OCI-LY1 (cell line): ENCODE measurements around the gene APOC3.

Experiments
- H2AFZ ChIP-seq: fragments of 200-600 bp; sonication (generic), shearing (Covaris generic); 2 replicates; pipeline ENCODE4 v1.6.0; 2014; ENCODE audit warnings: antibody characterized with exemption, mild to moderate bottlenecking, low read length
- H3F3A ChIP-seq: fragments of 200-600 bp; sonication (generic), shearing (Covaris generic); 2 replicates; pipeline ENCODE4 v1.6.0; 2014; ENCODE audit warnings: mild to moderate bottlenecking, antibody characterized with exemption, low read length, moderate library complexity; ENCODE audit not compliant: insufficient read depth
- H3K27ac ChIP-seq: fragments of 200-600 bp; sonication (generic); 2 replicates; pipeline ENCODE4 v1.5.1; 2014; ENCODE audit warnings: low read length, mixed run types, mild to moderate bottlenecking, low read depth; ENCODE audit not compliant: poor library complexity, severe bottlenecking
- H3K27me3 ChIP-seq: fragments of 200-600 bp; sonication (generic); 2 replicates; pipeline ENCODE4 v1.6.0; 2014; ENCODE audit warnings: antibody characterized with exemption, mild to moderate bottlenecking, low read length, moderate library complexity; ENCODE audit not compliant: insufficient read depth
- H3K36me3 ChIP-seq: fragments of 200-600 bp; sonication (generic); 2 replicates; pipeline ENCODE4 v1.6.1; 2014; ENCODE audit warnings: mild to moderate bottlenecking, antibody characterized with exemption, low read length, moderate library complexity, mixed read lengths; ENCODE audit not compliant: insufficient read depth
- H3K4me1 ChIP-seq: fragments of 200-600 bp; sonication (generic); 2 replicates; pipeline ENCODE4 v1.5.1; 2014; ENCODE audit warnings: mild to moderate bottlenecking, low read length, moderate library complexity; ENCODE audit not compliant: insufficient read depth, severe bottlenecking
- H3K4me2 ChIP-seq: fragments of 200-600 bp; sonication (generic), shearing (Covaris generic); 2 replicates; pipeline ENCODE4 v1.6.1; 2014; ENCODE audit warnings: low read length
- H3K4me3 ChIP-seq: fragments of 200-600 bp; sonication (generic); 2 replicates; pipeline ENCODE4 v1.5.1; 2014; ENCODE audit warnings: low read length, low read depth, mild to moderate bottlenecking, mixed read lengths; ENCODE audit not compliant: poor library complexity, severe bottlenecking
- H3K79me2 ChIP-seq: fragments of 200-600 bp; shearing (Covaris generic); 2 replicates; pipeline ENCODE4 v1.6.1; 2016; ENCODE audit warnings: mixed run types, low read length, mixed read lengths; ENCODE audit not compliant: insufficient read depth
- H3K9ac ChIP-seq: fragments of 200-600 bp; sonication (generic), shearing (Covaris generic); 2 replicates; pipeline ENCODE4 v1.6.1; 2014; ENCODE audit warnings: mild to moderate bottlenecking, low read length, mixed read lengths
- H3K9me2 ChIP-seq: fragments of 200-600 bp; sonication (generic), shearing (Covaris generic); 2 replicates; pipeline ENCODE4 v1.6.1; 2014; ENCODE audit warnings: low read depth, mild to moderate bottlenecking, low read length, mixed read lengths
- H3K9me3 ChIP-seq: fragments of 200-600 bp; shearing (Covaris generic); 2 replicates; pipeline ENCODE4 v1.6.1; 2014; ENCODE audit warnings: low read length, mixed read lengths
- H4K20me1 ChIP-seq: fragments of 200-600 bp; sonication (generic), shearing (Covaris generic); 2 replicates; pipeline ENCODE4 v1.6.0; 2016; ENCODE audit warnings: mild to moderate bottlenecking, low read length; ENCODE audit not compliant: insufficient read depth
- EZH2 ChIP-seq: fragments of 200-600 bp; sonication (generic), shearing (Covaris generic); IDR thresholded peaks from 2 replicates; pipeline ENCODE4 v1.8.0; 2017; ENCODE audit warnings: borderline replicate concordance, mixed run types, mild to moderate bottlenecking, antibody characterized with exemption, low read length, moderate library complexity, mixed read lengths
- TF ChIP-seq, protein P1 (sequence below): fragments of 200-600 bp; sonication (generic), shearing (Covaris generic); IDR thresholded peaks from 2 replicates; pipeline ENCODE4 v1.5.1; 2017; ENCODE audit warnings: mild to moderate bottlenecking, antibody characterized with exemption, low read length, moderate library complexity, mixed read lengths

The APOC3 gene

GRCh38 chr11:116862185-116862584 is 32.5 kb downstream of the APOC3 start:
- Histone ChIP-seq H3K79me2 (no peaks in the 10 kb centered on the region), H3K27me3 (no peaks in the 10 kb centered on the region), H3K9me3 (no peaks in the 10 kb centered on the region), H2AFZ (no peak overlapping the region), H3K9ac (no peak overlapping the region), H3K4me3 (no peak overlapping the region), H3K9me2 (no peaks in the 10 kb centered on the region), H3K27ac (no peak overlapping the region), H3K4me1 (no peaks in the 10 kb centered on the region), H3K4me2 (no peak overlapping the region), H4K20me1 (no peaks in the 10 kb centered on the region), H3F3A (no peaks in the 10 kb centered on the region), H3K36me3 (peaks cover 87% of the 10 kb centered on the region)
- TF ChIP-seq, protein P1, sequence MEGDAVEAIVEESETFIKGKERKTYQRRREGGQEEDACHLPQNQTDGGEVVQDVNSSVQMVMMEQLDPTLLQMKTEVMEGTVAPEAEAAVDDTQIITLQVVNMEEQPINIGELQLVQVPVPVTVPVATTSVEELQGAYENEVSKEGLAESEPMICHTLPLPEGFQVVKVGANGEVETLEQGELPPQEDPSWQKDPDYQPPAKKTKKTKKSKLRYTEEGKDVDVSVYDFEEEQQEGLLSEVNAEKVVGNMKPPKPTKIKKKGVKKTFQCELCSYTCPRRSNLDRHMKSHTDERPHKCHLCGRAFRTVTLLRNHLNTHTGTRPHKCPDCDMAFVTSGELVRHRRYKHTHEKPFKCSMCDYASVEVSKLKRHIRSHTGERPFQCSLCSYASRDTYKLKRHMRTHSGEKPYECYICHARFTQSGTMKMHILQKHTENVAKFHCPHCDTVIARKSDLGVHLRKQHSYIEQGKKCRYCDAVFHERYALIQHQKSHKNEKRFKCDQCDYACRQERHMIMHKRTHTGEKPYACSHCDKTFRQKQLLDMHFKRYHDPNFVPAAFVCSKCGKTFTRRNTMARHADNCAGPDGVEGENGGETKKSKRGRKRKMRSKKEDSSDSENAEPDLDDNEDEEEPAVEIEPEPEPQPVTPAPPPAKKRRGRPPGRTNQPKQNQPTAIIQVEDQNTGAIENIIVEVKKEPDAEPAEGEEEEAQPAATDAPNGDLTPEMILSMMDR: no peak
- no peak for TF ChIP-seq EZH2

DNA sequence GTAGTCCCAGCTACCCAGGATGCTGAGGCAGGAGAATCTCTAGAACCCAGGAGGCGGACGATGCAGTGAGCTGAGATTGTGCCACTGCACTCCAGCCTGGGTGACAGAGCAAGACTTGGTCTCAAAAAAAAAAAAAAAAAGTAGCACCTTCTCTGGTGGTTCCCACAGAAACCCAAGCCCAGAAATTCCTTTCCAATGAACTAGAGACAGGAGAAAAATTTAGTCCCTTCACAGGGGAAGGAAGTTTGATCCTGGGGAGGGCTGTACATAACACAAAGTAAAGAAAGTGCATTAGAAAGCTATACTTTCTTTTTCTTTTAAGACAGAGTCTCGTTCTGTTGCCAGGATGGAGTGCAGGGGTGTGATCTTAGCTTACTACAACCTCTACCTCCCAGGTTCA is 33.2 kb downstream of the APOC3 start:
- Histone ChIP-seq H3K27me3 (no peaks in the 10 kb centered on the region), H3K4me1 (no peaks in the 10 kb centered on the region), H4K20me1 (no peaks in the 10 kb centered on the region), H3K4me2 (no peak overlapping the region), H3K36me3 (peaks cover 87% of the 10 kb centered on the region), H2AFZ (no peak overlapping the region), H3F3A (no peaks in the 10 kb centered on the region), H3K9ac (no peak overlapping the region), H3K9me3 (no peaks in the 10 kb centered on the region), H3K4me3 (no peak overlapping the region), H3K79me2 (no peaks in the 10 kb centered on the region), H3K9me2 (no peaks in the 10 kb centered on the region), H3K27ac (no peak overlapping the region)
- TF ChIP-seq EZH2: no peak
- TF ChIP-seq, protein P1: no peak

DNA sequence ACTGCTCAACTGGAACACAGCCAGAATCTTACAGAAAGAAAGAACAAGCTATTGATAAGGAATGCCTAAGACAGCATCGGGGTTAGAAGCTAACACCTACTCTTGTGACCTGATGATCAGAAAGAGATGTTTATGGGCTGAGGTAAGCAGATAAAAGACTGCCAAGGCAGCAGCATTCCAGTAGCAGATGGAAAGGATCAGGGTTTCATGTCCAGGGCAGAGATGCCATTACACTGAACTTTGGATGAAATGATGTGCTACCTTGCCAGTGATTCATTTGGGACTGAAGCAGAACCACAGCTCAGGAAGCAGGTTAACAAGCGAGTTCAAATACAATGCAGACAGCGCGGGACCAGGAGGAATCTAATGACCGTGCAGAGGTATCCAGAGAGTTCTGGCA is 34.8 kb downstream of the APOC3 start:
- H3K27me3 ChIP-seq: no peaks in the 10 kb centered on the region
- no peak overlapping the region for H3K9ac ChIP-seq
- H3K9me2 ChIP-seq: no peaks in the 10 kb centered on the region
- no peak overlapping the region for H3K4me2 ChIP-seq
- H3K79me2 ChIP-seq: no peaks in the 10 kb centered on the region
- H3K4me3 ChIP-seq: no peak overlapping the region
- H3K9me3 ChIP-seq: no peaks in the 10 kb centered on the region
- no peaks in the 10 kb centered on the region for H3F3A ChIP-seq
- no peaks in the 10 kb centered on the region for H4K20me1 ChIP-seq
- no peak overlapping the region for H3K27ac ChIP-seq
- H3K4me1 ChIP-seq: no peaks in the 10 kb centered on the region
- peaks cover 87% of the 10 kb centered on the region for H3K36me3 ChIP-seq
- no peak for TF ChIP-seq EZH2
- TF ChIP-seq, protein P1: no peak
- H2AFZ ChIP-seq: no peak overlapping the region
